ENCODE measurements around the gene ATP5F1A. TPM values are rescaled to one million over a fixed set of nuclear protein-coding genes. Genes with fewer than 3 reads are reported as not detected.

ATP5F1A gene
- total and polyA plus RNA-seq, 2 experiments from 2014 or later: 609 to 931 TPM

DNA sequence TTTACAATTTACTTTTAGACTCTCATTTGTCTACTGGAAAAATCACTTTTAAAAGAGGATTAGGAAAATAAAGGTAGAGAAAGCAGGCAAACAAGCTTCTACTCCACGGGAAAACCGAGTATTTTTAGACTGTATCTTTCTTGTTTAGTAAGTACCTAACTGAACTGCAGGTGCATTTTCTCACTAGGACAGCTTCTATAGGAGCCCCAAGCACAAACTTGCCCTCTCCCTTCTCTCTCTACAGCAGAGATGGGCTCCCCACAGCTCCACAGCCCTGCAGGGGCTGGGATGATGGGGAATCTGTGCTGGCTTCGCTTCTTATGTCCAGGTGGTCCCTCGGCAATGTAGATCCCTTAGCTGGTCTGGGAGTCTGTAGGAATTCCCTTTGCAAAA is 42.3 kb downstream of the ATP5F1A start:
- TF ChIP-seq EZH2phosphoT487 (IDR thresholded peaks at IDR 0.05; ENCODE audit: low read depth, severe bottlenecking, unreplicated experiment) (no peak), EZH2 (IDR thresholded peaks at IDR 0.05; ENCODE audit: borderline replicate concordance) (no peak)
- TF ChIP-seq, protein P1, sequence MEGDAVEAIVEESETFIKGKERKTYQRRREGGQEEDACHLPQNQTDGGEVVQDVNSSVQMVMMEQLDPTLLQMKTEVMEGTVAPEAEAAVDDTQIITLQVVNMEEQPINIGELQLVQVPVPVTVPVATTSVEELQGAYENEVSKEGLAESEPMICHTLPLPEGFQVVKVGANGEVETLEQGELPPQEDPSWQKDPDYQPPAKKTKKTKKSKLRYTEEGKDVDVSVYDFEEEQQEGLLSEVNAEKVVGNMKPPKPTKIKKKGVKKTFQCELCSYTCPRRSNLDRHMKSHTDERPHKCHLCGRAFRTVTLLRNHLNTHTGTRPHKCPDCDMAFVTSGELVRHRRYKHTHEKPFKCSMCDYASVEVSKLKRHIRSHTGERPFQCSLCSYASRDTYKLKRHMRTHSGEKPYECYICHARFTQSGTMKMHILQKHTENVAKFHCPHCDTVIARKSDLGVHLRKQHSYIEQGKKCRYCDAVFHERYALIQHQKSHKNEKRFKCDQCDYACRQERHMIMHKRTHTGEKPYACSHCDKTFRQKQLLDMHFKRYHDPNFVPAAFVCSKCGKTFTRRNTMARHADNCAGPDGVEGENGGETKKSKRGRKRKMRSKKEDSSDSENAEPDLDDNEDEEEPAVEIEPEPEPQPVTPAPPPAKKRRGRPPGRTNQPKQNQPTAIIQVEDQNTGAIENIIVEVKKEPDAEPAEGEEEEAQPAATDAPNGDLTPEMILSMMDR (IDR thresholded peaks at IDR 0.05; ENCODE audit: poor library complexity): no peak
- H3K36me3 ChIP-seq (replicated peaks; ENCODE audit: insufficient read depth, low read depth): no peaks in the 10 kb centered on the region
- 70% methylated on average over 4 of the region's 4 CpGs for WGBS (ENCODE audit: low lambda C conversion rate, missing lambda C conversion rate)
- H3K4me1 ChIP-seq (ENCODE audit: insufficient read depth): peaks cover 21% of the 10 kb centered on the region
- H3K4me2 ChIP-seq: no peak overlapping the region
- H3K79me2 ChIP-seq: peaks cover 11% of the 10 kb centered on the region
- no peaks in the 10 kb centered on the region for H4K20me1 ChIP-seq (ENCODE audit: insufficient read depth, poor library complexity, severe bottlenecking)
- DNase-seq (ENCODE audit: low spot score): no peak
- H3K27ac ChIP-seq: no peak overlapping the region
- H3K27me3 ChIP-seq: no peaks in the 10 kb centered on the region
- no peaks in the 10 kb centered on the region for H3K9me2 ChIP-seq (replicated peaks; ENCODE audit: insufficient read depth)
- H3K9me3 ChIP-seq (ENCODE audit: low read depth): no peaks in the 10 kb centered on the region
- H2AFZ ChIP-seq: no peak overlapping the region
- no peak overlapping the region for H3K4me3 ChIP-seq

DNA sequence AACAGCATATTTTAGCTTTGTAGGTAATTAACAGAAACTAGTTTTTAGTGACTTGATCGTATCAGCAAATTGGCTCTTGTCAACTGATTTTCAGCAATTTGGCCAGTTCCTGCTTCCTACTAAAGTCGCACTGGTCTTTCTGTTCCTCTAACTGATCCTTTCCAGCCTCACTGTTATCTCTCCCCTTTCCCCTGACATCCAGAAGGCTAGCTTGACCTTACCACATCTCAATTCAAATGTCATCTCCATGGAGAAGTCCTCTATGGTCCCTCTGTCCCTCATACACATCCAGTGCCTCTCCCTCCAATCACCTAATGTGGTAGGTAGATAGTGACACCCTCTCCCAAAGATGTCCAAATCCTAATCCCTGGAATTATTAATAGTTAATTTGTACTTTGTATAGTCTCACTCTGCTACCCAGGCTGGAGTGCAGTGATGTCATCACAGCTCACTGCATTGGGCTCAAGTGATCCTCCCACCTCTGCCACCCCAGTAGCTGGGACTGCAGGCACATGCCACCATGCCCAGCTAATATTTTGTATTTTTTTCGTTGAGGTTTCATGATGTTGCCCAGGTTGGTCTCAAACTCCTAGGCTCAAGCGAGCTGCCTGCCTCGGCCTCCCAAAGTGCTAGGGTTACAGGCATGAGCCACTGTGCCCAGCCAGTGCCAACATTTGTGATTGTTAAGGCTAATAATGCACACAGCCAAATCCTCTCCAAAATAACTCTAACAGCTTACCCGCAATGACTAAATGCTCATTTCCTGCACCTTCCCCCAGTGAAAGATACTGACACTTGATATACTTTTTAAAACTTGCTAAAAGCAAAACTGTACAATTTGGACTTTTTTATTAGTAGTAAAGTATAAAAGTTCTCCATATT is 42.9 kb downstream of the ATP5F1A start:
- Histone ChIP-seq H3K9me3 (ENCODE audit: low read depth) (no peaks in the 10 kb centered on the region), H3K36me3 (replicated peaks; ENCODE audit: insufficient read depth, low read depth) (no peaks in the 10 kb centered on the region), H2AFZ (no peak overlapping the region), H4K20me1 (ENCODE audit: insufficient read depth, poor library complexity, severe bottlenecking) (no peaks in the 10 kb centered on the region), H3K27me3 (no peaks in the 10 kb centered on the region), H3K79me2 (peaks cover 18% of the 10 kb centered on the region), H3K4me2 (no peak overlapping the region), H3K27ac (no peak overlapping the region), H3K9me2 (replicated peaks; ENCODE audit: insufficient read depth) (no peaks in the 10 kb centered on the region), H3K4me1 (ENCODE audit: insufficient read depth) (peaks cover 21% of the 10 kb centered on the region), H3K4me3 (no peak overlapping the region)
- TF ChIP-seq EZH2 (IDR thresholded peaks at IDR 0.05; ENCODE audit: borderline replicate concordance) (no peak), EZH2phosphoT487 (IDR thresholded peaks at IDR 0.05; ENCODE audit: low read depth, severe bottlenecking, unreplicated experiment) (no peak)
- TF ChIP-seq, protein P1 (IDR thresholded peaks at IDR 0.05; ENCODE audit: poor library complexity): no peak
- WGBS (ENCODE audit: low lambda C conversion rate, missing lambda C conversion rate): 88% methylated on average over 6 of the region's 6 CpGs
- DNase-seq (ENCODE audit: low spot score): no peak

DNA sequence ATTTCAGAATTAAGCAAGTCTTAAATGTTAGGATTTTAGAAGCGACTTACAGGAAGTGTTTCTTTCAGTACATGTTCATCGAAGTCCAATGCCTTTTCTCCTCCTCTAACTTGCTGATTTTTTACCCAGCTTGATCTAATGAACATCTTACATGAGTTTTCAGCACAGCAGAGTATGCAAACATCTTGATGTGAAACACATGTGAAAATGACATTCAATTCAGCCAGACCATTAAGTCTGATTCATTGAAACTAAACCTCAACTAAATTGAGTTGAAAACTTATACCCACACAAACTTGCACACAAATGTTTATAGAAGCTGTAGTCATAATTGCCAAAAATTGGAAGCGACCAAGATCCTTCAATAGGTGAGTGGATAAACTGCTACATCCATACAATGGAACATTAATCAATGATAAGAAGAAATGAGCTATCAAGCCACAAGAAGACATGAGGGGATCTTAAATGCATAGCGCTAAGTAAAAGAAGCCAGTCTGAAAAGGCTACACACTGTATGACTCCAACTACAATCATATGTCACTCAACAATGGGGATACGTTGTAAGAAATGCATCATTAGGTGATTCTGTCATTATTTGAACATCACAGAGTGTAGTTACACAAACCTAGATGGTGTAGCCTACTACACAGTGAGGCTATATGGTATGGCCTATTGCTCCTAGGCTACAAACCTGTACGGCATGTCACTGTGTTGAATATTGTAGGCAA is 44.6 kb downstream of the ATP5F1A start:
- TF ChIP-seq, protein P1 (IDR thresholded peaks at IDR 0.05; ENCODE audit: poor library complexity): no peak
- TF ChIP-seq EZH2phosphoT487 (IDR thresholded peaks at IDR 0.05; ENCODE audit: low read depth, severe bottlenecking, unreplicated experiment) (no peak), EZH2 (IDR thresholded peaks at IDR 0.05; ENCODE audit: borderline replicate concordance) (no peak)
- no peaks in the 10 kb centered on the region for H4K20me1 ChIP-seq (ENCODE audit: insufficient read depth, poor library complexity, severe bottlenecking)
- peak overlapping the region; percentile 6 for H3K4me2 ChIP-seq
- peak overlapping the region; percentile 83 for H3K27ac ChIP-seq
- H3K79me2 ChIP-seq: peaks cover 26% of the 10 kb centered on the region
- no peak overlapping the region for H2AFZ ChIP-seq
- peaks cover 21% of the 10 kb centered on the region for H3K4me1 ChIP-seq (ENCODE audit: insufficient read depth)
- no peaks in the 10 kb centered on the region for H3K36me3 ChIP-seq (replicated peaks; ENCODE audit: insufficient read depth, low read depth)
- no peaks in the 10 kb centered on the region for H3K27me3 ChIP-seq
- no peaks in the 10 kb centered on the region for H3K9me3 ChIP-seq (ENCODE audit: low read depth)
- 83% methylated on average over 6 of the region's 6 CpGs for WGBS (ENCODE audit: low lambda C conversion rate, missing lambda C conversion rate)
- no peaks in the 10 kb centered on the region for H3K9me2 ChIP-seq (replicated peaks; ENCODE audit: insufficient read depth)
- H3K4me3 ChIP-seq: no peak overlapping the region
- DNase-seq (ENCODE audit: low spot score): no peak
